Measurements from ENCODE around the gene WDR1.

WDR1 gene

DNA sequence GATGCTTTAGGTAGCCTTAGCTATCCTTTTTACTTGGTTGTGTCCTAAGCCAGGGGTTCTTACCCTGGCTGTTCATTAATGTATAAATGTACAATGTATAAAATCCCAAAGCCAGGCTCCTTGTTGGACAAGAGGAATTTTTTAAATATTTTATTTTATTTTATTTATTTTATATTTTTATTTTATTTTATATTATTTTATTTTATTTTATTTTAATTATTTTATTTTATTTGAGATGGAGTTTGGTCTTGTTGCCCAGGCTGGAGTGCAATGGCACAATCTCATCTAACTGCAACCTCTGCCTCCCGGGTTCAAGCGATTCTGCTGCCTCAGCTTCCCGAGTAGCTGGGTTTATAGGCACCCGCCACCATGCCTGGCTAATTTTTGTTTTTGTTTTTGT lies 87.2 kb downstream of the WDR1 start:
- no peak overlapping the region for H3K4me3 ChIP-seq (ENCODE audit: low read depth, low read length)
- no peak for TF ChIP-seq CTCF (conservative IDR thresholded peaks at IDR 0.05; ENCODE audit: low read depth, low read length)
- DNase-seq (ENCODE audit: low read depth) = no peak

- no peak for TF ChIP-seq CTCF (conservative IDR thresholded peaks at IDR 0.05; ENCODE audit: low read depth, low read length)
- DNase-seq (ENCODE audit: low read depth) = no peak
- H3K4me3 ChIP-seq (ENCODE audit: low read depth, low read length) = no peak overlapping the region
Measured at GRCh38 chr4:10028910-10029309, 87.7 kb downstream of the WDR1 start.

- no peak for TF ChIP-seq CTCF (conservative IDR thresholded peaks at IDR 0.05; ENCODE audit: low read depth, low read length)
- H3K4me3 ChIP-seq (ENCODE audit: low read depth, low read length) = no peak overlapping the region
- no peak for DNase-seq (ENCODE audit: low read depth)
Measured at GRCh38 chr4:10026485-10026884, 90.1 kb downstream of the WDR1 start.

- DNase-seq (ENCODE audit: low read depth) = no peak
- H3K4me3 ChIP-seq (ENCODE audit: low read depth, low read length) = no peak overlapping the region
- no peak for TF ChIP-seq CTCF (conservative IDR thresholded peaks at IDR 0.05; ENCODE audit: low read depth, low read length)
Measured at GRCh38 chr4:10025230-10025806, 91.3 kb downstream of the WDR1 start.

Measured in choroid plexus epithelial cell (primary cell).